AG10803 (cell line): ENCODE results near the gene LHFPL3.

ENCODE experiments used
- DNase-seq: peaks from one replicate; pipeline ENCODE4 v3.0.0; 2010; ENCODE audit warnings: low read depth
- H3K4me3 ChIP-seq: 2 replicates; pipeline ENCODE4 v1.5.1; 2011; ENCODE audit warnings: mild to moderate bottlenecking, low read length, control low read depth
- CTCF ChIP-seq: conservative IDR thresholded peaks from 2 replicates; pipeline ENCODE4 v1.5.1; 2011; ENCODE audit warnings: mild to moderate bottlenecking, low read length, control low read depth, inconsistent platforms

The LHFPL3 gene

GRCh38 chr7:104299323-104299722 lies 29.1 kb upstream of the LHFPL3 start:
- H3K4me3 ChIP-seq = no peak overlapping the region
- TF ChIP-seq CTCF = no peak

GRCh38 chr7:104299777-104300176 lies 28.6 kb upstream of the LHFPL3 start:
- DNase-seq = no peak
- TF ChIP-seq CTCF = no peak
- no peak overlapping the region for H3K4me3 ChIP-seq

More at GRCh38 chr7:104299323-104299722, 29.1 kb upstream of the LHFPL3 start:
- DNase-seq = no peak

GRCh38 chr7:104306793-104307192 lies 21.6 kb upstream of the LHFPL3 start:
- no peak for TF ChIP-seq CTCF
- DNase-seq = no peak
- no peak overlapping the region for H3K4me3 ChIP-seq

GRCh38 chr7:104317948-104318629 lies 10.3 kb upstream of the LHFPL3 start:
- TF ChIP-seq CTCF = no peak
- DNase-seq = no peak

GRCh38 chr7:104327534-104327933 lies 869 bp upstream of the LHFPL3 start:
- TF ChIP-seq CTCF = no peak
- DNase-seq = no peak
- no peak overlapping the region for H3K4me3 ChIP-seq

More at GRCh38 chr7:104317948-104318629, 10.3 kb upstream of the LHFPL3 start:
- no peak overlapping the region for H3K4me3 ChIP-seq

- H3K4me3 ChIP-seq = no peak overlapping the region
- DNase-seq = no peak
- no peak for TF ChIP-seq CTCF
Measured at GRCh38 chr7:104327938-104328295, 486 bp upstream of the LHFPL3 start.
